HCT116 (cell line): Measurements from ENCODE around the gene TIE1. TPM values are rescaled to one million over a fixed set of nuclear protein-coding genes. Genes with fewer than 3 reads are reported as not detected.

ENCODE experiments used
- ATAC-seq: fragments of 200-7000 bp; cut with Tn5 transposase; 2 replicates; pipeline ENCODE4 v1.9.1; 2020; ENCODE audit warnings: mild to moderate bottlenecking, moderate library complexity
- BruUV-seq: library from RNA; stranded (reverse); fragments of 400-500 nt; replicated peaks from 2 replicates; lab custom pipeline; 2021; lab: Mats Ljungman, UMichigan
- CTCF ChIA-PET: fragments of 300-600 bp; sonication (Branson Sonifier 250); formaldehyde crosslinking; loops from one replicate; lab custom pipeline; 2021; ENCODE audit warnings: antibody characterized with exemption; lab: Charles Lee
- POLR2A ChIA-PET: fragments of 300-600, 350-600 bp; sonication (Branson Sonifier 250); formaldehyde crosslinking; loops from one replicate; lab custom pipeline; 2021; ENCODE audit warnings: antibody characterized with exemption; lab: Charles Lee
- RAD21 ChIA-PET, 2 experiments: fragments of 300-600 bp; sonication (Branson Sonifier 250); formaldehyde crosslinking; loops; one replicate each; lab custom pipeline; 2023; ENCODE audit warnings: low total read pairs in 2 of 2; ENCODE audit not compliant: uncharacterized antibody in 2 of 2, unreplicated experiment in 2 of 2, low non-redundant PET in 1 of 2; lab: Charles Lee
- DNase-seq: peaks from one replicate; pipeline ENCODE4 v3.0.0-alpha.2; 2010; ENCODE audit warnings: low read depth, low spot score
- H2AFZ ChIP-seq: fragments of 200-600 bp; shearing (Covaris generic), sonication (generic); 2 replicates; pipeline ENCODE4 v1.6.1; 2017; ENCODE audit warnings: low read depth, mixed run types, mixed read lengths, antibody characterized with exemption, low read length; ENCODE audit not compliant: poor library complexity, severe bottlenecking
- H3K27ac ChIP-seq: 2 replicates; pipeline ENCODE4 v1.5.1; 2012; ENCODE audit warnings: low read depth, low read length
- H3K27me3 ChIP-seq: fragments of 200-600 bp; sonication (generic); 2 replicates; pipeline ENCODE4 v1.6.1; 2016; ENCODE audit warnings: mixed run types, low read length, mixed read lengths; ENCODE audit not compliant: insufficient read depth
- H3K36me3 ChIP-seq, 2 experiments: fragments of 200-500 bp in 1 of 2; fragments of 200-600 bp in 1 of 2; sonication (Bioruptor generic) in 1 of 2; sonication (generic) in 1 of 2; 2 replicates each; pipeline versions ENCODE4 v1.5.1 to v1.6.1; 2014 to 2016; ENCODE audit warnings: low read length in 2 of 2, inconsistent platforms in 1 of 2, mixed read lengths in 1 of 2, mixed run types in 1 of 2; ENCODE audit not compliant: insufficient read depth in 2 of 2, control insufficient read depth in 1 of 2
- H3K4me1 ChIP-seq, 2 experiments: fragments of 200-600 bp in 1 of 2; sonication (generic) in 1 of 2; 2 replicates each; pipeline versions ENCODE4 v1.5.1 to v1.6.1; 2012 to 2017; ENCODE audit warnings: low read length in 2 of 2, inconsistent platforms in 1 of 2, mild to moderate bottlenecking in 1 of 2, mixed read lengths in 1 of 2, mixed run types in 1 of 2, moderate library complexity in 1 of 2; ENCODE audit not compliant: insufficient read depth in 2 of 2, control insufficient read depth in 1 of 2
- H3K4me2 ChIP-seq: fragments of 200-600 bp; sonication (generic); 2 replicates; pipeline ENCODE4 v1.6.1; 2017; ENCODE audit warnings: mixed run types, low read length, mixed read lengths
- H3K4me3 ChIP-seq, 2 experiments: fragments of 200-600 bp in 1 of 2; sonication (generic) in 1 of 2; replicated peaks in 1 of 2; 2 replicates each; pipeline ENCODE4 v1.5.1; 2011 to 2016; ENCODE audit warnings: low read length in 2 of 2, control low read depth in 1 of 2, low read depth in 1 of 2, mild to moderate bottlenecking in 1 of 2, mixed read lengths in 1 of 2, mixed run types in 1 of 2
- H3K79me2 ChIP-seq: fragments of 200-600 bp; sonication (generic); 2 replicates; pipeline ENCODE4 v1.6.1; 2017; ENCODE audit warnings: mild to moderate bottlenecking, mixed run types, low read length, moderate library complexity, mixed read lengths; ENCODE audit not compliant: insufficient read depth
- H3K9ac ChIP-seq: fragments of 200-600 bp; sonication (generic); 2 replicates; pipeline ENCODE4 v1.6.1; 2016; ENCODE audit warnings: low read length, mixed read lengths
- H3K9me2 ChIP-seq: fragments of 200-600 bp; sonication (generic), shearing (Covaris generic); 2 replicates; pipeline ENCODE4 v1.6.1; 2017; ENCODE audit warnings: mixed run types, mild to moderate bottlenecking, moderate library complexity; ENCODE audit not compliant: insufficient read depth
- H3K9me3 ChIP-seq, 2 experiments: fragments of 200-500 bp in 1 of 2; fragments of 200-600 bp in 1 of 2; sonication (Bioruptor generic) in 1 of 2; sonication (generic) in 1 of 2; 2 replicates each; pipeline ENCODE4 v1.6.1; 2014 to 2017; ENCODE audit warnings: low read length in 2 of 2, mixed read lengths in 2 of 2, inconsistent platforms in 1 of 2, low read depth in 1 of 2, mild to moderate bottlenecking in 1 of 2, mixed run types in 1 of 2, moderate library complexity in 1 of 2; ENCODE audit not compliant: control insufficient read depth in 1 of 2, insufficient read depth in 1 of 2
- H4K20me1 ChIP-seq: fragments of 200-600 bp; sonication (generic), shearing (Covaris generic); 2 replicates; pipeline ENCODE4 v1.6.1; 2017; ENCODE audit warnings: mixed run types, mild to moderate bottlenecking, moderate library complexity; ENCODE audit not compliant: insufficient read depth
- CBX3 ChIP-seq: IDR thresholded peaks from 2 replicates; pipeline ENCODE4 v1.6.1; 2012; ENCODE audit warnings: low read depth
- CEBPB ChIP-seq: IDR thresholded peaks from 2 replicates; pipeline ENCODE4 v1.6.1; 2012; ENCODE audit warnings: low read depth
- EGR1 ChIP-seq: IDR thresholded peaks from 2 replicates; pipeline ENCODE4 v1.6.1; 2012; ENCODE audit warnings: low read depth
- EZH2 ChIP-seq: fragments of 200-600 bp; sonication (generic); IDR thresholded peaks from 2 replicates; pipeline ENCODE4 v1.6.1; 2017; ENCODE audit warnings: antibody characterized with exemption, mixed run types
- EZH2phosphoT487 ChIP-seq: fragments of 200-600 bp; IDR thresholded peaks from 2 replicates; pipeline ENCODE4 v1.6.1; 2018; ENCODE audit warnings: antibody characterized with exemption, borderline replicate concordance
- FOSL1 ChIP-seq: IDR thresholded peaks from 2 replicates; pipeline ENCODE4 v1.6.1; 2012; ENCODE audit warnings: low read depth
- JUND ChIP-seq: IDR thresholded peaks from 2 replicates; pipeline ENCODE4 v1.6.1; 2012
- POLR2A ChIP-seq: IDR thresholded peaks from 2 replicates; pipeline ENCODE4 v1.7.0; 2011; ENCODE audit warnings: borderline replicate concordance; ENCODE audit not compliant: insufficient read depth, insufficient read length; ENCODE audit errors: extremely low read depth
- POLR2AphosphoS5 ChIP-seq: IDR thresholded peaks from 2 replicates; pipeline ENCODE4 v1.6.1; 2011; ENCODE audit warnings: mild to moderate bottlenecking, low read depth, low read length, moderate library complexity
- SIN3A ChIP-seq: IDR thresholded peaks from 2 replicates; pipeline ENCODE4 v1.6.1; 2012; ENCODE audit warnings: low read depth
- SP1 ChIP-seq: IDR thresholded peaks from 2 replicates; pipeline ENCODE4 v1.6.1; 2012; ENCODE audit warnings: low read depth
- SRF ChIP-seq: IDR thresholded peaks from 2 replicates; pipeline ENCODE4 v1.6.1; 2012; ENCODE audit warnings: low read depth
- TCF7L2 ChIP-seq: IDR thresholded peaks from 2 replicates; pipeline ENCODE4 v1.7.0; 2011; ENCODE audit warnings: borderline replicate concordance, inconsistent platforms; ENCODE audit not compliant: insufficient read depth, insufficient read length; ENCODE audit errors: extremely low read depth
- YY1 ChIP-seq: IDR thresholded peaks from 2 replicates; pipeline ENCODE4 v1.6.1; 2011; ENCODE audit warnings: low read length, low read depth, moderate library complexity, mild to moderate bottlenecking; ENCODE audit not compliant: insufficient replicate concordance; ENCODE audit errors: extremely low read depth
- intact Hi-C: fragments of 100-400 bp; cut with micrococcal nuclease; formaldehyde crosslinking; loops from 2 replicates; pipeline ENCODE4 v1.10.0; 2022
- total RNA-seq: library from RNA; stranded (reverse); gene quantifications from one replicate; pipeline ENCODE4 v1.2.1, GENCODE V29; 2021; ENCODE audit not compliant: unreplicated experiment
- TF ChIP-seq, protein P1 (sequence below), 3 experiments: fragments of 200-600 bp in 1 of 3; sonication (generic) in 1 of 3; IDR thresholded peaks in 2 of 3; conservative IDR thresholded peaks in 1 of 3; 2 replicates each; pipeline ENCODE4 v1.5.1; 2012 to 2017; ENCODE audit warnings: low read depth in 2 of 3, low read length in 2 of 3, antibody characterized with exemption in 1 of 3, borderline replicate concordance in 1 of 3, control low read depth in 1 of 3, mild to moderate bottlenecking in 1 of 3, mixed read lengths in 1 of 3, mixed run types in 1 of 3, moderate library complexity in 1 of 3; ENCODE audit not compliant: insufficient read depth in 1 of 3
- TF ChIP-seq, protein P2 (sequence below): IDR thresholded peaks from 2 replicates; pipeline ENCODE4 v1.6.1; 2012

TIE1 gene
- total RNA-seq, 1 experiment from 2014 or later, result not detected

DNA sequence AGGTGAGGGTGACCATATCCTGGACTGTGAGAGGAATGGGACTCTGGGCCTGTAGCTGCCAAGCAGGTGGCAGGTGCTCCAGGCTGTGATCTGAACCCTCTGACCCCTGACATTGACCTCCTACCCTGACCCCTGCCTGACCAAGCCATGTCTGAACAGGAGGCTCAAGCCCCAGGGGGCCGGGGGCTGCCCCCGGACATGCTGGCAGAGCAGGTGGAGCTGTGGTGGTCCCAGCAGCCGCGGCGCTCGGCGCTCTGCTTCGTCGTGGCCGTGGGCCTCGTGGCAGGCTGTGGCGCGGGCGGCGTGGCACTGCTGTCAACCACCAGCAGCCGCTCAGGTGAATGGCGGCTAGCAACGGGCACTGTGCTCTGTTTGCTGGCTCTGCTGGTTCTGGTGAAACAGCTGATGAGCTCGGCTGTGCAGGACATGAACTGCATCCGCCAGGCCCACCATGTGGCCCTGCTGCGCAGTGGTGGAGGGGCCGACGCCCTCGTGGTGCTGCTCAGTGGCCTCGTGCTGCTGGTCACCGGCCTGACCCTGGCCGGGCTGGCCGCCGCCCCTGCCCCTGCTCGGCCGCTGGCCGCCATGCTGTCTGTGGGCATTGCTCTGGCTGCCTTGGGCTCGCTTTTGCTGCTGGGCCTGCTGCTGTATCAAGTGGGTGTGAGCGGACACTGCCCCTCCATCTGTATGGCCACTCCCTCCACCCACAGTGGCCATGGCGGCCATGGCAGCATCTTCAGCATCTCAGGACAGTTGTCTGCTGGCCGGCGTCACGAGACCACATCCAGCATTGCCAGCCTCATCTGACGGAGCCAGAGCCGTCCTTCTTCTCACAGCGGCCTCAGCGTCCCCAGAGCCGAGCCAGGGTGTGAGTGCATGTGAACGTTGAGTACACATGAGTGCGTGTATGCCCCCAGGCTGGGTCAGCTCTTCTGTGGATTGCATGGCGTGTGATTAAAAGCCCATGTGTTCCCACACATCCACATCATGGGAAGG lies 27.9 kb upstream of the TIE1 start:
- no peak for DNase-seq
- Histone ChIP-seq H3K9me3 (no peaks in the 10 kb centered on the region), H3K9ac (no peak overlapping the region), H3K4me1 (peaks cover 15 to 32% of the 10 kb centered on the region in 2 experiments), H4K20me1 (no peaks in the 10 kb centered on the region), H3K27me3 (no peaks in the 10 kb centered on the region), H3K36me3 (no peaks in the 10 kb centered on the region), H3K27ac (no peak overlapping the region), H3K79me2 (no peaks in the 10 kb centered on the region), H3K9me2 (no peaks in the 10 kb centered on the region), H2AFZ (no peak overlapping the region), H3K4me2 (no peak overlapping the region), H3K4me3 (no peak overlapping the region)
- BruUV-seq, result no TSS peak
- ChIA-PET POLR2A (interaction anchor here (0.6 kb wide), 1 partner anchor 215 kb away, joined by 3 read pairs; no protein-coding TSS in a partner anchor), RAD21 (no interaction called here), CTCF (no interaction called here)
- intact Hi-C loops, result no loop called here
- no peak for ATAC-seq
- TF ChIP-seq TCF7L2, result no peak
- TF ChIP-seq, protein P1, sequence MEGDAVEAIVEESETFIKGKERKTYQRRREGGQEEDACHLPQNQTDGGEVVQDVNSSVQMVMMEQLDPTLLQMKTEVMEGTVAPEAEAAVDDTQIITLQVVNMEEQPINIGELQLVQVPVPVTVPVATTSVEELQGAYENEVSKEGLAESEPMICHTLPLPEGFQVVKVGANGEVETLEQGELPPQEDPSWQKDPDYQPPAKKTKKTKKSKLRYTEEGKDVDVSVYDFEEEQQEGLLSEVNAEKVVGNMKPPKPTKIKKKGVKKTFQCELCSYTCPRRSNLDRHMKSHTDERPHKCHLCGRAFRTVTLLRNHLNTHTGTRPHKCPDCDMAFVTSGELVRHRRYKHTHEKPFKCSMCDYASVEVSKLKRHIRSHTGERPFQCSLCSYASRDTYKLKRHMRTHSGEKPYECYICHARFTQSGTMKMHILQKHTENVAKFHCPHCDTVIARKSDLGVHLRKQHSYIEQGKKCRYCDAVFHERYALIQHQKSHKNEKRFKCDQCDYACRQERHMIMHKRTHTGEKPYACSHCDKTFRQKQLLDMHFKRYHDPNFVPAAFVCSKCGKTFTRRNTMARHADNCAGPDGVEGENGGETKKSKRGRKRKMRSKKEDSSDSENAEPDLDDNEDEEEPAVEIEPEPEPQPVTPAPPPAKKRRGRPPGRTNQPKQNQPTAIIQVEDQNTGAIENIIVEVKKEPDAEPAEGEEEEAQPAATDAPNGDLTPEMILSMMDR (IDR thresholded peaks at IDR 0.05 in 2 of 3, conservative IDR thresholded peaks at IDR 0.05 in 1 of 3; ENCODE audit: borderline replicate concordance in 1 of 3, insufficient read depth in 1 of 3, low read depth in 2 of 3, low read length in 2 of 3), result no peak
- no peak for TF ChIP-seq POLR2A
- TF ChIP-seq SP1, result no peak
- no peak for TF ChIP-seq JUND

DNA sequence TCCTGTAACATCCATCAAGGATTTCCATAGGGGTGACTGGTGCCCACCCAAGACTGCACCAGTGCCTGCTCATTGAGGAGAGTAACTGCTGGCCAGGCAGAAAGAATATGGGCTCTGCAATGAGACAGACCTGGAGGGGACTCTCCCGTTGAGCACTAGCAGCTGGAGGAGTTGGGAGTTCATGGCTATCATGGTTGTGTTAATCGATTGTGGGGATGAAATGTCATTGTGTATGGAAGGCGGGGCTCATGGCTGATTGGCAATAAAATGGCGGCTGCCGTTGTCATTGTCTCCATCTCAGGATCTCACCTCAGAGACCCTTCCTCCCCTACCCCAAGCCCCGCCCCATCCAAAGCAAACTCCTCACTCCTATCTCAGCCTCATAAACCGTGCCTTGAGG lies 27.1 kb upstream of the TIE1 start:
- no peak overlapping the region for H3K4me3 ChIP-seq
- ChIA-PET CTCF (no interaction called here), POLR2A (no interaction called here), RAD21 (no interaction called here)
- TF ChIP-seq EGR1 (no peak), EZH2phosphoT487 (no peak), POLR2AphosphoS5 (no peak), SIN3A (no peak), EZH2 (no peak), FOSL1 (no peak), CEBPB (no peak), JUND (no peak), YY1 (no peak), CBX3 (no peak), SRF (no peak)
- TF ChIP-seq, protein P2, sequence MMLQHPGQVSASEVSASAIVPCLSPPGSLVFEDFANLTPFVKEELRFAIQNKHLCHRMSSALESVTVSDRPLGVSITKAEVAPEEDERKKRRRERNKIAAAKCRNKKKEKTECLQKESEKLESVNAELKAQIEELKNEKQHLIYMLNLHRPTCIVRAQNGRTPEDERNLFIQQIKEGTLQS, result no peak
- no peaks in the 10 kb centered on the region for H4K20me1 ChIP-seq
- no peak overlapping the region for H3K4me2 ChIP-seq
- no peaks in the 10 kb centered on the region for H3K27me3 ChIP-seq
- H3K4me1 ChIP-seq, result peaks cover 15 to 32% of the 10 kb centered on the region in 2 experiments
- no peak overlapping the region for H3K9ac ChIP-seq
- no peak overlapping the region for H2AFZ ChIP-seq
- ATAC-seq, result no peak
- no peak overlapping the region for H3K27ac ChIP-seq
- intact Hi-C loops, result no loop called here
- no TSS peak for BruUV-seq
- no peaks in the 10 kb centered on the region for H3K9me3 ChIP-seq
- no peaks in the 10 kb centered on the region for H3K79me2 ChIP-seq
- no peak for DNase-seq
- H3K9me2 ChIP-seq, result no peaks in the 10 kb centered on the region
- H3K36me3 ChIP-seq, result no peaks in the 10 kb centered on the region
